Left lung (tissue), 10 donors: ENCODE measurements around the gene PLA2G15. TPM values are rescaled to one million over a fixed set of nuclear protein-coding genes. Genes with fewer than 3 reads are reported as not detected.

Experiments used
- ATAC-seq: fragments of 200-7000 bp; cut with Tn5 transposase; one replicate; pipeline ENCODE4 v1.9.1; 2020; ENCODE audit warnings: moderate library complexity
- DNase-seq, 4 donors: peaks; one replicate each; pipeline ENCODE4 v3.0.0-alpha.2; 2013 to 2020
- H3K27ac ChIP-seq, 2 donors: fragments of 200-600 bp; sonication (generic) in 1 of 2; one replicate each; pipeline versions ENCODE4 v1.5.0 to v1.8.0; 2020 to 2021
- H3K27me3 ChIP-seq, 2 donors: fragments of 200-600 bp; sonication (generic) in 1 of 2; one replicate each; pipeline versions ENCODE4 v1.5.0 to v1.8.0; 2020 to 2021
- H3K36me3 ChIP-seq, 2 donors: fragments of 200-600 bp; sonication (generic) in 1 of 2; one replicate each; pipeline versions ENCODE4 v1.5.0 to v1.8.0; 2020 to 2021
- H3K4me1 ChIP-seq, 2 donors: fragments of 200-600 bp; one replicate each; pipeline ENCODE4 v1.8.0; 2021
- H3K4me3 ChIP-seq, 2 donors: fragments of 200-600 bp; sonication (generic) in 1 of 2; one replicate each; pipeline versions ENCODE4 v1.5.0 to v1.8.0; 2020 to 2021; ENCODE audit warnings: mild to moderate bottlenecking in 1 of 2
- H3K9me3 ChIP-seq, 2 donors: fragments of 200-600 bp; sonication (generic) in 1 of 2; one replicate each; pipeline versions ENCODE4 v1.5.0 to v1.8.0; 2020 to 2021
- intact Hi-C, 2 donors: fragments of 100-400 bp; cut with DNase I; formaldehyde crosslinking; loops; one replicate each; pipeline versions ENCODE4 v1.11.2 to v1.14.2; 2022
- polyA plus RNA-seq, 6 donors: library from polyadenylated mRNA; unstranded; fragments of 120-200 nt; gene quantifications; one replicate each; pipeline ENCODE4 v1.2.1, GENCODE V29; 2013; ENCODE audit not compliant: insufficient read length in 6 of 6
- total RNA-seq, 2 donors: library from RNA; stranded (reverse); fragmentation: NEBNext Ultra II Directional; extraction: Animal tissue kit (Norgen Biotek cat#: 25700); gene quantifications; one replicate each; pipeline ENCODE4 v1.2.1, GENCODE V29; 2021
- TF ChIP-seq, protein P1 (sequence below), 2 donors: fragments of 200-600 bp; sonication (generic) in 1 of 2; IDR thresholded peaks; one replicate each; pipeline versions ENCODE4 v1.5.0 to v1.8.0; 2021; ENCODE audit warnings: antibody characterized with exemption in 2 of 2
- donor health status: DM: no; HTN: yes; CAD: no.
- donor health status: DM: no; HTN: no; CAD: no.

PLA2G15 gene
- total and polyA plus RNA-seq, 8 donors, result 10.9 to 35.1 (median 12.3) TPM

DNA sequence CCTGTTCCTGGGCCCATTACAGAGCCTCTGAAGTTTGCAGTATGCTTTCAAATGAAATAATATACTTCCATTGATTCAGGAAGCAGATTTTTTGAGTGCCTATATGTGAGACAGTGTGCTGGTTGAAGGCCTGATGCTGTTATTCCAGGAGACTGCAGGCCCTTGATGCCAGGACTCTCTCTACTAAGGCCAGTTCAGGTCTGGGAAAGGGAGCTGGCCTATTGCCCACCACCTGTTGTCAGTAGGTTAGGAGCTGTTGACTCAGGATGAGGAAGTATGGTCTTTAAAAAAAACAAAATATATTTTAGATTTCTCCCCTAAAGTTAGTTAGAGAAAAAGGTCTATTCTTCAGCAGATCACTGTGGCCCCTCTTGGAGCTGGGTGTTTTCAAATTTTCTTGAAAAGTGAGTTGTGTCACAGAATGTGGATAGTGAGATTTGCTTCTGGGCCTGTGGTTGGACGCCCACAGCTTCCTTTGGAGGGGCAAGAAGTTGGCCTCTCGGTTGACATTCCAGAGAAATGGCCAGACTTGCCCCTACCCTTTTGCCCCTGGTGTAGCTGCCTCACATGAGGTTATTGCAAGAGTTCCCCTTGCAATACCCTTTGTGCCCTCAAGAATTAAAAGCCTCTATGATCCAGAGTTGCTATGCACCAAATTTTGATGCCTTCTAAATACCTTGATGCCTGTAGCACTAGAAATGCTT lies 17.2 kb upstream of the PLA2G15 start:
- Histone ChIP-seq H3K9me3 (no peaks in the 10 kb centered on the region), H3K27me3 (no peaks in the 10 kb centered on the region), H3K4me1 (peaks cover 0 to 10% of the 10 kb centered on the region in 2 donors), H3K4me3 (no peak overlapping the region), H3K27ac (peak overlapping the region in 1 of 2 donors; percentile 9), H3K36me3 (peaks cover 0 to 61% of the 10 kb centered on the region in 2 donors)
- peak in 1 of 4 donors; percentile 43 for DNase-seq
- TF ChIP-seq, protein P1, sequence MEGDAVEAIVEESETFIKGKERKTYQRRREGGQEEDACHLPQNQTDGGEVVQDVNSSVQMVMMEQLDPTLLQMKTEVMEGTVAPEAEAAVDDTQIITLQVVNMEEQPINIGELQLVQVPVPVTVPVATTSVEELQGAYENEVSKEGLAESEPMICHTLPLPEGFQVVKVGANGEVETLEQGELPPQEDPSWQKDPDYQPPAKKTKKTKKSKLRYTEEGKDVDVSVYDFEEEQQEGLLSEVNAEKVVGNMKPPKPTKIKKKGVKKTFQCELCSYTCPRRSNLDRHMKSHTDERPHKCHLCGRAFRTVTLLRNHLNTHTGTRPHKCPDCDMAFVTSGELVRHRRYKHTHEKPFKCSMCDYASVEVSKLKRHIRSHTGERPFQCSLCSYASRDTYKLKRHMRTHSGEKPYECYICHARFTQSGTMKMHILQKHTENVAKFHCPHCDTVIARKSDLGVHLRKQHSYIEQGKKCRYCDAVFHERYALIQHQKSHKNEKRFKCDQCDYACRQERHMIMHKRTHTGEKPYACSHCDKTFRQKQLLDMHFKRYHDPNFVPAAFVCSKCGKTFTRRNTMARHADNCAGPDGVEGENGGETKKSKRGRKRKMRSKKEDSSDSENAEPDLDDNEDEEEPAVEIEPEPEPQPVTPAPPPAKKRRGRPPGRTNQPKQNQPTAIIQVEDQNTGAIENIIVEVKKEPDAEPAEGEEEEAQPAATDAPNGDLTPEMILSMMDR (IDR thresholded peaks at IDR 0.05), result no peak
- intact Hi-C loops, result loop anchor here in 1 of 2 donors (10.0 kb wide), 1 partner anchor 133 kb away; no protein-coding TSS in a partner anchor
- ATAC-seq, result peak; percentile 33

DNA sequence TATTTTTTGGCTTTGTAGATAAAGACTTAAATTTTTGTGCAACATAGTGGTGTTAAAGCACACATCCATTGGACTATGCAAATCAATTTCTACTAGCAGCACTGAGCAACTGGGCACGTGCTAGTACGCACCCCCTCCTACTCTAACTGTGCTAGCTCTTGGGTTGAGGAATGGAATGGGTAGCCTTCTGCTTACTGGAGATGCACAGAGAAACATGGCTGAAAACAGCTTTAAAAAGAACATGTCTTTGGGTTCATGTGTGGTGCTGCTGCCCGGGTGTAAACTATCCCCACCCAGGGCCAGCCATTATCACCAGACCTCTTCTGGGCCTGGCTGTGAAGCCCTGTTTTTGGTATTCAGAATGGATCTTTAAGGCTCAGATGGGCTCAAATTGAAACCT lies 16.5 kb upstream of the PLA2G15 start:
- intact Hi-C loops, result loop anchor here in 1 of 2 donors (10.0 kb wide), 1 partner anchor 134 kb away; no protein-coding TSS in a partner anchor
- Histone ChIP-seq H3K4me1 (peaks cover 0 to 15% of the 10 kb centered on the region in 2 donors), H3K27me3 (no peaks in the 10 kb centered on the region), H3K4me3 (no peak overlapping the region), H3K36me3 (peaks cover 0 to 61% of the 10 kb centered on the region in 2 donors), H3K9me3 (no peaks in the 10 kb centered on the region), H3K27ac (no peak overlapping the region)
- TF ChIP-seq, protein P1 (IDR thresholded peaks at IDR 0.05), result no peak
- DNase-seq (peak in 1 of 4 donors; percentile 10), ATAC-seq (no peak)

DNA sequence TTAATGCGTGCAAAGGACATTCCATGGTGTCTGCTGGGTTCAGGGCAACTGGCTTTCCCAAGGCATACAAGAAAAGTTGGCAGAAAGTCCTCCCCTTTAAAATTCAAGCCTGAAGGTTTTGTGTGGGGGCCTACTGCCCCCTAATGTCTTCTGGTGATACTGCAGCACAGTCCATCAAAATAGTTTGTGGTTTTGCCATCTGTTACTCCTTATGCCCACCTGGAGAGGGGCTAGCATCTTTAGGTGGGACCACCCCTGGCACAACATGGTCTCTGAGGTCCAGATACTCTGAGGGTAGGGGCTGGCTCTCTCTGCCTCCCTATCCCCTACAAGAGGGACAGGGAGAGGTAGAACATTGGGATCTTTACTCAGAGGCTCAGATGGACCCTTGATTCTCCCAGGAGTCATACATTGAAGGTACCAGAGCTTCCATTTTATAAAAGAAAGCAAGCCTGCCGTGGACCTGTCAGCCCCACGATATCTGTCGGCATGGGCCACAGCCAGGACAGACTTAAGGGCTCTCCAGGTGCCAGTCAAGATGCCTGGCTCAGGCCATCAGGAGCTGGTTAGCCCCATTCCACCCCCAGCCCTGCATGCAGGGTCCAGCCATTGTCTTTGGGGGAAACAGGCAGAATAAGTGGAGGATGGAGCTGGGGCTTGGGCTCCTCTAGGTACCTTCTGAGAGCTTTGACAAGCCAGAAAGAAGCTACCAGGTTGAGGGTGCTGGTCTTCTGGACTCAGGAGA lies 15.6 kb upstream of the PLA2G15 start:
- peaks cover 0 to 61% of the 10 kb centered on the region in 2 donors for H3K36me3 ChIP-seq
- no peak overlapping the region for H3K4me3 ChIP-seq
- no peaks in the 10 kb centered on the region for H3K9me3 ChIP-seq
- DNase-seq (peak in 2 of 4 donors; percentile 29 to 66), ATAC-seq (peak; percentile 39)
- H3K27me3 ChIP-seq, result no peaks in the 10 kb centered on the region
- H3K4me1 ChIP-seq, result peaks cover 0 to 24% of the 10 kb centered on the region in 2 donors
- TF ChIP-seq, protein P1 (IDR thresholded peaks at IDR 0.05), result peak; percentile 72 to 89
- intact Hi-C loops, result loop anchor here in 1 of 2 donors (10.0 kb wide), 1 partner anchor 135 kb away; no protein-coding TSS in a partner anchor
- H3K27ac ChIP-seq, result no peak overlapping the region

DNA sequence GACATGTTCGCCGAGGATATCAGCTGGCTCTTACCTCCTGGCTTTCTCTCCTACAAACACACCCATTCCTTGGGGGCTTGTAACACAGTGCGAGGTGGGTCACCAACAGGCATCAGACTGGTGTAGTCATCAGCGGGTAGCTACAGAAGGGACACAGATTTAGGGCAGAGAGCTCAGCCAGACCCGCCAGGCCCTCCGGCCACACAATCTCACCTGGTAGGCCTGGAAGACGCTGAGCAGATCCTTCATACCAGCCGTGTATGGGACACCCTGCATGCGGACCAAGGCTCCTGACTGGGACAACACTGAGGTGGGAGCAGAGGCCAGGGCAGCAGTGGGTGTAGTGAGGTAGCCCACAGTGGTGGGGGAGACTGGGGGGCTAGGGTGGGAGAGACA lies 15.0 kb upstream of the PLA2G15 start:
- H3K36me3 ChIP-seq, result peaks cover 0 to 58% of the 10 kb centered on the region in 2 donors
- H3K27ac ChIP-seq, result no peak overlapping the region
- DNase-seq (peak in 1 of 4 donors; percentile 30), ATAC-seq (no peak)
- no peaks in the 10 kb centered on the region for H3K9me3 ChIP-seq
- intact Hi-C loops, result no loop called here
- peaks cover 0 to 2% of the 10 kb centered on the region in 2 donors for H3K27me3 ChIP-seq
- H3K4me3 ChIP-seq, result no peak overlapping the region
- peaks cover 0 to 24% of the 10 kb centered on the region in 2 donors for H3K4me1 ChIP-seq
- TF ChIP-seq, protein P1 (IDR thresholded peaks at IDR 0.05), result no peak

DNA sequence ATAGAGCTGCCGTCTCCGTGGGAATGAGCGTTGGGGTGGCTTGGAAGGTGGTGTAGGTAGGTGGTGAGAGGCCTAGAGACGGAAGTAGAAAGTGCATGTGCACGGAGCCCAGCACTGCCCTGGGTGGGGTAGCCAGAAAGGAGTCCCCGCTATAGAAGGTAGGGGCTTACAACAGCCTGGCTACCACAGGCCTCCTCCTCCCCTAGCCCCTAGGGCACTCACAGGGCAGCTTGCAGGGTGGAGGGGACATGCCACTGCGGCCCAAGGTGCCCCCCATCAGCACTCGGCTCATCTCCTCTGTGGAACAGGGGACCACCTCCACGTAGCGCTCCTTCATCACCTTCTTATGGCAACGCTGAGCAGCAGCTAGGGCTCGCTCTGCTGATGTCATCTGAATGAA lies 14.2 kb upstream of the PLA2G15 start:
- ATAC-seq, result no peak
- peak in 1 of 4 donors; percentile 21 for DNase-seq
- no peaks in the 10 kb centered on the region for H3K9me3 ChIP-seq
- H3K4me1 ChIP-seq, result peaks cover 0 to 28% of the 10 kb centered on the region in 2 donors
- no peak overlapping the region for H3K27ac ChIP-seq
- H3K27me3 ChIP-seq, result peaks cover 0 to 10% of the 10 kb centered on the region in 2 donors
- TF ChIP-seq, protein P1 (IDR thresholded peaks at IDR 0.05), result no peak
- H3K36me3 ChIP-seq, result peaks cover 0 to 57% of the 10 kb centered on the region in 2 donors
- intact Hi-C loops, result no loop called here
- no peak overlapping the region for H3K4me3 ChIP-seq
